GM23248 (cell line): ENCODE data around the gene DEGS1.

Experiments
- EZH2 ChIP-seq: fragments of 200-600 bp; sonication (generic); IDR thresholded peaks from 2 replicates; pipeline ENCODE4 v1.6.1; 2018; ENCODE audit warnings: antibody characterized with exemption, mild to moderate bottlenecking; ENCODE audit not compliant: insufficient read depth, poor library complexity, severe bottlenecking
- EZH2phosphoT487 ChIP-seq: fragments of 200-600 bp; sonication (generic); IDR thresholded peaks from 2 replicates; pipeline ENCODE4 v1.6.1; 2018; ENCODE audit warnings: antibody characterized with exemption, moderate library complexity, mild to moderate bottlenecking, low read depth; ENCODE audit not compliant: insufficient read depth

GRCh38 chr1:224173523-224173922 lies 9.5 kb upstream of the DEGS1 start:
- TF ChIP-seq EZH2phosphoT487 (no peak), EZH2 (no peak)
